Activated CD4-positive, CD25-positive, alpha-beta regulatory T cell treated with anti-CD3 and anti-CD28 coated beads, Interleukin-2, amount 50 U/mL, for 24 hours (primary cell): ENCODE measurements around the gene EYA4.

Experiments
- ATAC-seq, 2 donors: fragments of 150-1000 bp; cut with Tn5 transposase; one replicate each; pipeline ENCODE4 v1.10.0; 2021; ENCODE audit warnings: mild to moderate bottlenecking in 1 of 2, moderate library complexity in 1 of 2

The EYA4 gene

GRCh38 chr6:133291671-133292070, 50.5 kb downstream of the EYA4 start:
- ATAC-seq = no peak

- no peak for ATAC-seq
These were observed 56.5 kb downstream of the EYA4 start for GRCh38 chr6:133297657-133298056.

GRCh38 chr6:133298335-133298734, 57.2 kb downstream of the EYA4 start:
- no peak for ATAC-seq

- no peak for ATAC-seq
These were observed 57.6 kb downstream of the EYA4 start for GRCh38 chr6:133298801-133299200.

- no peak for ATAC-seq
These were observed 59.7 kb downstream of the EYA4 start for GRCh38 chr6:133300896-133301295.

GRCh38 chr6:133301835-133302234, 60.7 kb downstream of the EYA4 start:
- ATAC-seq = no peak

- no peak for ATAC-seq
These were observed 65.8 kb downstream of the EYA4 start for GRCh38 chr6:133306931-133307330.

- no peak for ATAC-seq
These were observed 68.4 kb downstream of the EYA4 start for GRCh38 chr6:133309579-133309978.

GRCh38 chr6:133312006-133312405, 70.8 kb downstream of the EYA4 start:
- ATAC-seq = no peak

- no peak for ATAC-seq
These were observed 71.9 kb downstream of the EYA4 start for GRCh38 chr6:133313068-133313467.

- ATAC-seq = no peak
These were observed 73.8 kb downstream of the EYA4 start for GRCh38 chr6:133314947-133315346.

- no peak for ATAC-seq
These were observed 74.7 kb downstream of the EYA4 start for GRCh38 chr6:133315811-133316210.

- ATAC-seq = no peak
These were observed 76.5 kb downstream of the EYA4 start for GRCh38 chr6:133317704-133318103.

- no peak for ATAC-seq
These were observed 85.4 kb downstream of the EYA4 start for GRCh38 chr6:133326584-133326983.

GRCh38 chr6:133333852-133334251, 92.7 kb downstream of the EYA4 start:
- no peak for ATAC-seq

- no peak for ATAC-seq
These were observed 96.2 kb downstream of the EYA4 start for GRCh38 chr6:133337308-133337707.

GRCh38 chr6:133339543-133340384, 98.6 kb downstream of the EYA4 start:
- no peak for ATAC-seq

- no peak for ATAC-seq
These were observed 99.4 kb downstream of the EYA4 start for GRCh38 chr6:133340557-133340956.

GRCh38 chr6:133341607-133342158, 100.5 kb downstream of the EYA4 start:
- no peak for ATAC-seq

- no peak for ATAC-seq
These were observed 102.1 kb downstream of the EYA4 start for GRCh38 chr6:133343220-133343619.

GRCh38 chr6:133348846-133349245, 107.7 kb downstream of the EYA4 start:
- no peak for ATAC-seq

- ATAC-seq = no peak
These were observed 109.8 kb downstream of the EYA4 start for GRCh38 chr6:133350928-133351327.

GRCh38 chr6:133352046-133352445, 110.9 kb downstream of the EYA4 start:
- ATAC-seq = no peak

GRCh38 chr6:133353061-133353460, 111.9 kb downstream of the EYA4 start:
- no peak for ATAC-seq

- no peak for ATAC-seq
These were observed 114.8 kb downstream of the EYA4 start for GRCh38 chr6:133355922-133356321.
